Right lobe of liver (tissue), 4 donors: Measurements from ENCODE around the gene PARD6G.

Experiments
- CTCF ChIP-seq, 4 donors: fragments of 200-600 bp in 3 of 4; fragments of 450-650 bp in 1 of 4; IDR thresholded peaks; one replicate each; pipeline versions ENCODE4 v1.5.1 to v1.8.0; 2016 to 2022; ENCODE audit warnings: antibody characterized with exemption in 4 of 4, mild to moderate bottlenecking in 2 of 4
- POLR2A ChIP-seq: fragments of 450-650 bp; IDR thresholded peaks from one replicate; pipeline ENCODE4 v1.6.1; 2017; ENCODE audit warnings: antibody characterized with exemption, mild to moderate bottlenecking
- donor health status: DM: no; HTN: no; CAD: no.
- donor health status: DM: no; HTN: no; CAD: no.
- donor health status: DM: no; HTN: yes; CAD: no.

- TF ChIP-seq CTCF (IDR thresholded peaks at IDR 0.05) (no peak), POLR2A (no peak)
Observed at GRCh38 chr18:80234398-80234797, 12.9 kb downstream of the PARD6G start.
